Activated T-cell treated with anti-CD3 and anti-CD28 coated beads for 48 hours (primary cell): ENCODE results near the gene PLXNA2.
A peak's percentile ranks its signal among the peaks of the same experiment; 100 is the strongest.

Source experiments
- DNase-seq: peaks from one replicate; pipeline ENCODE4 v3.0.0-alpha.2; 2020; ENCODE audit warnings: low read depth

Gene PLXNA2

DNA sequence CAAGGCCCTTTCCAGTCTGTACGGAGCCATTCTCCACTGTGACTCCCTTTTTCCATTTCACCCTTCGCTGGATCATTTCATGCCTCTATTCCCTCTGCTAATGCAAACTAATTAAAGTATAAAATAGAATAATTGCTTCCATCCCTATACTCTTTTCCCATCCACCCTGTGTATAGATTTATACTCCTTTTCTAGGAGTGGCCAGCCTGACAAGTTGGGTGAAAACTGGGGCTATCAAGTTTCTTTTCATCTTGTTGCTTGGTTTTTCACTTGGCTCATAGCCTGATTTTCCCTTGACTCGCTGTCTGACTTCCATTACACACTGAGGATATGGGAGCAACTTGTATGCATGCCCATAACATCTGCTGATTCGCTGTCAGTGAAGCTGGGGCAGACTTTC, 107.0 kb downstream of the PLXNA2 start:
- DNase-seq: no peak

DNA sequence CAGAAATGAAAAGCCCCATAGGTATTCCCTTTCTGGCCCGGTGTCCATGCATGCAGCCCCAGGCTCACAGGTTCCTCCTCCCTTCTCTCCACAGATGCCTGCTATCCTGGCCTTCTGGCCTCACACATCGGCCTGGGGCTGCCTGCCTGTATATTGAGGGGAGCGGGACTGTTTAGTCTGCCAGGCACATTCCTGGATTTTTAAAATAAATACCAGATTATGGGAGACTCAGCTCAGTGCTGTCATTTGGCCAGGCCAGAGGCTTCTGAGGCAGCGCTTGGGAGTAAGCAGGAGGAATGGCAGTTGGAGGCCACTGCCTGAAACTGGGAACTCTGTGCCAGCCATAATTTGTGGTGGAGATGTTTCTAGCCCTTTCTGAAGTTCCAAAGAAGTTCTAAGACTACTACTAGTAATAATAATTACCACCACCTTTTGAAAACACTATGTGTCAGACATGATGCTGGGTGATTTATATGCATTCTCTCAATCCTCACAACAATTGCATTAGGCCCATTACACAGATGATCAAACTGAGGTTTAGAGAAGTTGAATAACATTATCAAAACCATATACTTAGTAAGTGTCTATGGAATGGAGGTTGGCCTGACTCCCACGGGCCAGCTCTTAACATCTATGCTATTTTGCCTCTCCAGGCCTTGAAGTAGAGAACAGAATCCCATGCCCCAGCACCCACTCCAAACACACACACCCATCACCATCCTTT, 107.6 kb downstream of the PLXNA2 start:
- DNase-seq: no peak

DNA sequence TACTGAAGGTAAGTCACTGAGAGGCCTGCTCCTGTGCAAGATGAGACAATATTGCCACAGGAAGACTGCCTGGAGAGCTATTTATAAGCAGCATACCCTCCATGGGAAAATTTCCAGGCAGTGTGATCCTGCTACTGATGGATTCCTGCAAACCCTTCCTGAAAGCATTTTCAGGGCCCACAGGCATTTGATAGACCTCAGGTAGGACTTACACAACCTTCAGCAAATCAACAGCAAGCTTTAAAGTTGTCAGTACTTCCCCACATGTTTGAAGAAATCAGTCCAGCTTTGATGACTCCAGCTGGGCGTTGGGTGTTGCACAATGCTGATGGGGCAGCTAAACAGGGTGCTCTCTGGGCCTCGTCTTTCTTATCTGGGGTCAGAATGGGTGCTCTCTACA, 108.8 kb downstream of the PLXNA2 start:
- DNase-seq: no peak

DNA sequence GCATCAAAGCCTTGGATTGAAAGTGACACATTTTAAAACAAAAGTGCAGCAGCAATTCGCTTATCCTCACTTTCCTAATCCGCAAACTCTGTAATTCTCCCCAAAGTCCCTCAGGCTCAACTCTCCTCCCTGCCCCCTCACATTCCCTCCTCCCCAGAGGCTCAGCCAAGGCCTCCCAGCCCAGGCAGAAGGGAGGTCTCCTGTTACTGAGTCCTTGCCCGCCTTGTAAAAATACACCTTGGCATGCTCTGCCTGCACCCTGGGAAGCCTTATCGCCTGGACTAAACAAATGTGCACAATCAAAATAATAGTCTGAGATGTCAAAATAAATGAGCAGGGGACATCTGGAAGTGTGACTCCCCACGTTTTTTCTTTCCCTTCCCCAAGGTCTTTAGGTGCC, 109.7 kb downstream of the PLXNA2 start:
- no peak for DNase-seq

DNA sequence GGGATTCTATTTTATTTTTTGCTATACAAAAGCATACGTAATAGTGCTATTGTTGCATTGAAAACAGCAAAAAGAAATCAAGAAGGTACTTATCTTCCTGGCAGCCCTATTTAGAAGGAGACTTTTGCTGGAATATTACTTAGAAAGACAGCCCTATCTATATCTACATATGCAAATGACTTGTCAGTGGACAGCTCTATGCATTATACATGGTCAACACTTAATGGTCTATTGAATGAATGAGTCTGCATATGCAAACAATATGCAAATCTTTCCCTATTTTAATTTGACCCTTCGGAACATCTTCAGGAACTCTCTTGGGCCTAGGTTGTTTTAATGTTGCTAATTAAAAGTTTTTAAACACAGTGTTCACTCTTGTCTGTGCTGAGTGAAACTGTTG, 110.8 kb downstream of the PLXNA2 start:
- no peak for DNase-seq

DNA sequence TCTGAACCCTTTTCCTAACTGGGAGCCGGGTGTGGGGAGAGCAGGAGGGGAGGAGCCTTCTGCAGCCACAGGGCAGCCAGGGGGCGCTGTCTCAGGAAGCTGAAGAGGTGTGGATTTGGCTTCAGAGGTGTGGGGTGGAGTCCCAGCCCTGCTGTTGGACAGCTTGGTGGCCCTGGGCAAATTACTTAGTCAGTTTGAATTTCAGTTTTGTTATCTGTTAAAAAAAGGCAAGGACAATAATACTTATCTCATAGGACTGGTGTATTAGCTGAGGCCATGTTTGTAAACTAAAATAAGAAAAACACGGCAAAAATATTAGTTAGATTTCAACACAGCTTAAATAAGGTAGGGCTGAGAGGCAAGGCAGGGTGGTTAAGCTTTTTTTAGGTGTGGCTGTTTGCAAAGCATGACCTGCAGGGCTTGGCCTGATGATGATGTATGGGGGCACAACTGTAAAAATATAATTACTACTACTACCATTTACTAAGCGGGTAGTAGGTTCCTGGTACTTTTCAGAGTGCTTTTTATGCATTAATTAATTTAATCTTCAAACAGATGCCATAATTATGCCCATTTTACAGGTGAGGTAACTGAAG, 111.8 kb downstream of the PLXNA2 start:
- peak; percentile 53 for DNase-seq

DNA sequence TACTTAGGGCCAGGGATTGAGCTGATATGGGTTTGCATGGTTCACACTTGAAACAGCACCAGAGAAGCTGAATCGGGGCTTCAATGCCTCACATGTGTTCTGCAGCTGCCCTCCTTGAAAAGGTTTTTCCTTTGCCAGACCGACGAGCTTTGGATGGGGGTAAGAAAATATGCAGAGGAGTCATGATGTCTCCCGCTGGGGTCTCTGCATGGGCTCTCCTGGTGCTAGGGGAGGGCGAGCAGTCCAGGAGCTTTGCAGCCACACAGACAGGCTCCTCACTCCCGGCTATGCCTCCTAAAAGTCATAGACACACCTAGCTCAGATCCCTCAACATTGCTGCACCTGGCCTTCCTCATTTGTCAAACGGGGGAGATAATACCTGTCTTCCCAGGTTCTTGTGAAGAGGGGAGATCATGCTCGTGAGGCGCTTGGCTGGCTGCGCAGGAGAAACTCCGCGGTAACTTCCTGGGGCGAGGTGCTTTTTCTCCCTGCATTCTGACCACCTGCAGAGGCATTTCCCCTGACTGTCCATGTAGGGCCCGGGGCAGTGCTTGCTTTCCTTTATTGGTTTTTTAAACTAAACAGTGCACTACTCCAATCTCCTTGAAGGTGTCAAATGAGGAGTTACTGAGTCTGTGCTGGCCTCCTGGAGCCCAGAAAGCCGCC, 112.4 kb downstream of the PLXNA2 start:
- DNase-seq: no peak

DNA sequence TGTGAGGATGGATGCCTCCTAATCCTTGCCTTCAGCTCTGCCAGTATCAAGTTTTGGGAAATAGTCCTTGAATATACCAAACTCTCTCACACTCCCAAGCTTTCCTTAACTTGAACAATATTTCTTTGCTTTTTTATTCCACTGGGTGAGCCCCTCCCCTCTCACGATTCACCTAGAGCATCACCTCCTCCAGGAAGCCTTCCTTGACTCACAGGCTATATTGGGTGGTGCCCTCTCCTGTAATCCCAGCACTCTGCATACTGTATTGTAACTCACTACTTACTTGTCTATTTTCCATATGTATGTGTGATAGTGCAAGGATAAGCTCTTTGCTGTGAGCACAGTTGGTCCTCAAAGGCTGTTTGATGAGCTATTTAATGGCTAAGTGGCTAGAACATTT, 114.7 kb downstream of the PLXNA2 start:
- DNase-seq: no peak

DNA sequence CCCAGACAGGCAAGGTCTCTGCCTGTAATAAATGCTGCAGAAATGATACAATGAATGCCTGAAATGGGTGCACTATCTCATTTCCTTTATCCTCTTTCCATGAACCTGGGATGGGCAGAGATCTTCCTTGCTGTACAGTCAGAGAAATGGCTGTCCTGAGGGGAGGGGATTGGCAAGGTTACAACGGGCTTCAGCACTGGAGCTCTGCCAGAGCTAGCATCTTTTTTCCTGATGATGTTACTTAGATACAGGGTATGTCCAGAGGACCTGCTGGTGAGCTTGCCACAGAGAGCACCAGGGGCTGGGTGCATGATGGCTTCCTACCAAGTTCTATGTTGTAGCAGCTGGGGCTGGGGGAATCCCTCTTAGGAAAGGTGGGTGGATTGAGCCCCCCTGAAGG, 115.1 kb downstream of the PLXNA2 start:
- no peak for DNase-seq

DNA sequence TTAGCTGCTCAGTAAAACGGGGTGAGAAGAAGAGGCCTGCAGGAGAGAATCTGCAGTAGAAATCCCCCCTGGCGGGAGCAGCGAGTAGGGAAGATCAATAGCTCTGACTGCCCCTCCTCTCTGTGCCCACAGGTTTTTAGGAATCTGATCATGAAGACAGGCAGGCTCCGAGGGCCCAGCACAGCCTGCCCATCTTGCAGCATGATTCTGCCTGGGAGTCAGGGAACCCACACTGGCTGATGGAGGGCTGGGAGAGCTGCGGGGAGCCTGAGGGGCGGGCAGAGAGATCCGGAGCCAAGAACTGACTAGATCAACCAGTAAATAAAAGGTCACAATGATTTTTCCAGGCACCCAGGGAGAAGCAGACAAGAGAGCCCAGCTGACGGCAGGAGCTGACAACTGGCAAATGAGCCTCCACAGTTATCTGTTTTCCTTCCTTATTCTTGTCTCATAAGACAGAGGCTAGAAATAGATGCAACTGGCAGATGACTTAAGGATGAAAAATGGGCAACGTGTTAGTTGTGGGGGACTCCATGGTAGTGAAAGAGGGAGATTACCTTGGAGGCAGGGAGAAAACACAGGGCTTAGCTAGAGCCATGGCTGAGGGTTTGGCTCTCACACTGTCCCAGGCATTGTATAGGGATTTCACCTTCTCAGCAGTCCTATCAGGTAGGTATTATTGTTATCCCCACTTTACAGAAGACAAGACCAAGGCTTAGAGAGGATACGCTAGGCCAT, 116.2 kb downstream of the PLXNA2 start:
- no peak for DNase-seq

DNA sequence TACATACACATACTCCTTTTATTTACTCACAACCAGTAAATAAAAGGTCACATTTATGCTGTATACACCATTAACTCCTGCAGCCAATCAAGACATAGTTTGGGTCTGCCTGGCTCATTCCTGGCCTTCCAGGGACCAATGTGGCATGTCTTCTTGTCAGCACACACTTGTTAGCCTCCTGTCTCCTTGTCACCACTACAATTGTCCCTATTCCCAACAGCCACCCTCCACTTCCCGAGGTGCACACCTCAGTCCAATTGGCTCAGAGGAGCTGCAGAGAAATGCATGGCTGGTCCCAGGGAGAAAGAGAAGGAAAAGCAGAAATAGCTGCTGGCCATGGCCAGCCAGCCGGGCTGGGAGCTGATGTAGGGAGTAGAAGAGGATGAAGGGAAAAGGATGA, 116.9 kb downstream of the PLXNA2 start:
- DNase-seq: no peak

DNA sequence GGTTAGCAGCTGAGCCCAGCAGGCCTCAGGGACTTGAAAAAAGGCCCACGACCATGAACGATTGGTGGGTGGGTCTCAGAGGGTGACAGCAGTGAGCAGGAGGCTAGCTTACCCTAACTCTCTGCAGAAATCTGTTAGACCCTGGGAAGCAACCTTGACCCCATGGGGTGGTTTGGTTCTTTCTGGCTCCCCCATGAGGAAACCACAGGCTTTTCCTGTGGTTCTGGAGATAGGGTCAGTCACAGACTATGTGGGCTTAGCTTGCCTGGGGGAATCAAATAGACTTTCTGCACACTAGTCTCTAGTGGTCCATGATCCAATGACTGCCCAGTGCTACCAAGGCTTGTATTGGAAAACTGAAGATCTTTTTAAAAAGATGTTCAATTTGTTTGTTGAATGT, 118.1 kb downstream of the PLXNA2 start:
- no peak for DNase-seq

DNA sequence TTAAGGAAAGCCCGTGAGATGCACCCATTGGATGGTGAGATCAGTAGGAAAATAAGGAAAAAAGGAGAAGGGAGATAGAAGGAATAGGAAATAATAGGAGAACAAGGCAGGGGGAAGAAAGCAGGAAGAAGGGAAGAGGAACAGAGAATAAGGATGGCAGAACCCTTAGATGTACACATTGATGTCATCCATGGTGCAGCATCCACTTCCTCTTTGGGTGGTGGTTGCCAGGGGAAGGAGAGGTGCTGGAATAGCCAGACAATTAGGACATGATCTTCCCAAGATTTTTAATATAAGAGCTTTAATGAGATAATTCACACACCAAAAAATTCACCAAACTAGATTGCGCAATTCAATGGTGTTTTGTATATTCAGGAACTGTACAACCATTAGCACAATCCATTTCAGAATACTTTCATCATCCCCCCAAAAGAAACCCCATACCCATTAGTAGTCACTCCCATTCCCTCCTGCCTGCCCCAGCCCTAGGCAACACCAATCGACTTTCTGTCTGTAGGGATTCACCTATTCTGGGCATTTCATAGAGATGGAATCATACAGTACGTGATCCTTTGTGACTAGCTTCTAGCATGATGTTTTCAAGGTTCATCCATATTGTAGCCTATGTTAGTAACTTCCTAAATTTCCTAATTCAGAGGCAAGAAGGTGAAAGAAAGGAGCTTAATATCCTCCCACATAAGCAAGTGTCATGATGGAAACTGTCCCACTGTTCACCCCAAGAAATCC, 121.4 kb downstream of the PLXNA2 start:
- DNase-seq: no peak

DNA sequence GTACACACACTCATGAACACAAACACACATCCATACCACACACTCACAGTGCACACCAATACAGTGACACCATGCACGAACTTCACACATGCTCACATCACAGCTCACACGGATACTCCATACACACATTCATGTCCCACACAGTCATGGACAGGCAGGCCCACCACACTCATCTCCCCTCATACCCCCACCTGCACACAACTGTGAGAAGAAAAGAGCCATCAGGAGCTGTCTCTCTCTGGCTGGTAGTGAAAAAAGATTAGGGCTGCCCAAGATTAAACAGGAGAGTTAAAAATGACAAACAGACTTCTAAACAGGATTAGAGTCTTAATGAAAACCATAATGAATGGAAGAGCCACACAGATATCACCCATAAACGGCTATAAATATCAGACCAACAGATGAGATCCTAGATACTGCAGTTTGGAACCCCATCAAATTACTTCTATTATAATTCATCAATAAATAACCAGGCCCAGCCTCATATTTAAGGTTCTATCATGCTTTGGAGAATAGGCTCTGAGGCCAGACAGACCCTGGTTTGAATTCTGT, 122.3 kb downstream of the PLXNA2 start:
- DNase-seq: no peak

DNA sequence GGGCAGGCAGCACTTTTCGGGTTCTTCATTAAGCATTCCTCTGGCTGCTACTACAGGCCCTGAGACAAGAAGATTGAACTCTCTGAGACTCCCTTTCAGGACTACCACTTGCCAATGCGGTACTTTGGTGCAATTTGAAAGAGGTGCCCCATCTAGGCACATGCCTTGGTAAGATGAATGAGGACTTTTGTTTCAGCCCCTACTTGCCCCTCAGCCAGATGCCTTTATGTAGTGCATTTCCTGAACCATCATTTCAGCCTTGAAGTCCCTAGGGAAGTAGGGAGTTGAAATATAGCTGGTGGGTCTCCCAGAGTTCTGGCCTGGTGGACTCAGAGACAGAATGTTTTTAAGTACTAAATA, 123.8 kb downstream of the PLXNA2 start:
- DNase-seq: no peak

DNA sequence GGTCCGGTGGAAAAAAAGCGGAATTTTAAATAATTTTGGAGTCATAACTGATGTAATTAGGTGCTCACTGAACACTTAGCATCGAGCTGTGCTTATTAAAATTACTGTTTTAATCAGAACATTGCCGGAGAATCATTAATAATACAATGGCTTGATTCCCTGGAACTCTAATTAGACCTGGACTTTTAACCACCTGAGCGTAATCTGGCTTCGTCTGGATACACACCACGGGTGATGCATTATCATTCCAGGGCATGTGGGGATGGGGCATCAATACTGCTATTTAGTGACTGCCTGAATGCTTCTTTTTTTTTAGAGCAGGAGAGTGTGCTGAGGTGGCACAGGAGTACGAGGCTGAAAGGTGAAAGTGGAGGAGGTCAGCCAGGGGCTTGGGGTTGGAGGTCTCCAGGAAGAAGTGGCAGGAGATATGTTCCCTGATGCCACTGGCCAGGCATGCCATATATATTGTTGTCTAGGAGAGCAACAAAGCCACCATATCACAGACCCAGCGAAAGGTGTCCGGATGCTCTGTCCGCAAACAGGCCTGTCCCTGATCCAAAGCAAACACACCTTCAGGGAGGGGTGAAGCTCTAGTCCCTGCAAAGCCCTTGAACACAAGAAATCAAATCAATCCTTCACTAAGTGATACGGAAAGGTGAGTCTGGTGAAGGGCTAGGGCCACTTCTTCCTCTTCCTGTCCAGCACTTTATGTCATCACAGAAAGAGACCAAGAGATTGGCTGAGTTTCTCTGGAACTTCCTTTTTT, 125.2 kb downstream of the PLXNA2 start:
- no peak for DNase-seq

DNA sequence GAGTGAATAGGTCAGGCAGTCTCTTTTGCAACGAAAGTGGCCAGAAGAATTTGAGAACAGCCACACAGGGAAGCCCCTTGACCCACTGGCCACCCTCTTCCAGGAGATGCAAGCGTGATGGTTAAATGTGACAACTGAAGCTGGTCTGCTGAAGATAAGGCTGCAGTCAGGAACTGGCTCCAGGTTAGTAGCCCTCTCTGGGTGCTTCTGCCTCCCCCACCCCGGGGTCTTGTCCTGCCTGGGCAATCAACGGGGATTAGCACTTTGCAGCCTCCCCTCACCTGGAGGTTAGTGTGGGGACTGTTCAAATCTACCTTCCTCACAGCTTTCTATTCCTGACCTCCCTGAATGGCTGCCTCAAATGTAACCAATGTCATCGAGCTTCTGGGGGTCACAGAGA, 125.9 kb downstream of the PLXNA2 start:
- no peak for DNase-seq

DNA sequence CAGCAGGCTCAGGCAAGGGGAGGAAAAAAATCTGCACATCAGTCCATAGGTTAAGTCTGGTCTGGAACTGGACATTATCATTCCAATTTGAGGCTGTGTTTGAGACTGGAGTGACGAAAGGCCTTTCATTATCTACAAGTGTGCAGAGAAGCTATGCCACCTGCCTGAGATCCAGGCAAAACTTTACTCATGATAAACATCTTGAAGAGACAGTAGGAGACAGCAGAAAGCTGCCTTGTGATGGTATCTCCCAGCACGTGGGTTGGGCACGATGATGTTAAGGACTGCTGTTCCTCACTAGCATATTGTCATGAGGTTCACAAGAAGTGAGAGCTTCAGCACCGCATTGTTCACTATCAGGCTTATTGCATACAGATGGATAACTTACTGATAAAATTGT, 126.4 kb downstream of the PLXNA2 start:
- no peak for DNase-seq

DNA sequence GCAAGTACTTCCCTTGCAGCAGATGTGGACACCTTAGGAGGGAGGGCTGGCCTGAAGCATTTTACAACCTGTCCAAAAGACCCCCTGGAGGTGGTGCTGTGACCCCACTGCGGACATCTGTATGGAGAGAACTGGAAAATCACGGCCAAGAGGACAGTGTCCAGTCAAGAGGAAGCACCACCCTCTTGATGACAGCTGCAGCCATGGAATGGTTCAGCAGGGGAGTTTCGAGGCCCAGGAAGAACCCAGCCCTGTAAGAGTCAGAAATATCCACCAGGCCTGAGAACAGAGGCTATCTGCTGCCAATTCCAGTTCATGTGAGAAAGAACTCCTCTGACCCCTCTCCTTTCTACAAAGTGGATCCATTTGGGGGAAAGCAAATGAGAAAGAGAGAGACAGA, 126.8 kb downstream of the PLXNA2 start:
- no peak for DNase-seq

DNA sequence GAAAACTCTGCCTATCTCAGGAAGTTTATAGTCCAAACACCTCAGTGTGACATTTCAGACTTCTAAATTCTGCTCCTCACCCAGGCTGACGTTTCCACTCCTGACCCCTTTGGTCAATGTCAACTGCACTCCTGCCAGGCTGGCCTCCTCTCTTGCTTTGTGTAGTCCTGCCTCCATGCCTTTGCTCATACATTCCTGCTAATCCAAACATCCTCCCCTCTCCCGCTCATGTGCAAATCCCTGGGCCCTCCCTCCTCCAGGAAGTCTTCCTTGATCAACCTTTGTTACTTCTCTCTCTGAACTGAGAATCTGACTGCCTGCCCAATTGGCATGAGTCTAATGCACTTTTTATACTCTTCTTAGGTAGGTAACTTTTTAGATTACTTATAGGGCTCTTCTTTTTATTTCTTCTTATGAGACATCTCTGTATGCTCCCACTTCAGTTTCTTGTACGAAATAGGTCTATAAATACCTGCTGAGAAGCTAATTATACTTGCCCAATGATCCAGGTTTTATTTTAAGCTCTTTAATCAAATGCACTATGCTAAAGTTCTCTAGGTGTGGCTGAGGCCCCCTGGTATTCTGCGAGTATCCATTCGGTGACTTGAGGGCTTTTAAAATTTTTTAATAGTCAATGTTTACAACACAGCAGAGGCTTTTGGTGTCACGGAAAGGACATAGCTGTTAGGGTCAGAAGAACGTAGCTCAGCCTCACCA, 128.1 kb downstream of the PLXNA2 start:
- DNase-seq: no peak

DNA sequence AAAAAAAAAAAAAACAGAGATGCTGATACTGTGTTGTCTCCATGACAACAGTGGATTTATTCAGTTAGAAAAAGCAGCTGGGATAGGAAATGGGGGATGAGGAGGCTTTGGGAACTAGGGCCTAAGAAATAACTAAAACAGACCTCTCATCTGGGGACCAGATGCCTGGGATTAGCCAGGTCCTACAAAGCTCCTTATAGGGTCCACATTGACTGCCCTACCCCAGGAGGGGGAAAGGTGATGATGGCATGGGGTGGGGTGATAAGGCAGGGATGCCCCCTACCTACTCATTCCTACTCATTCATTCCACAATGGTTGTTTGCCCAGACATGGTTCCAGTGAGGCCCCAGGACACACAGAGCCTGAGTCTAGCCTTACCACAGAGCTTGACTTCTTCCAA, 131.2 kb downstream of the PLXNA2 start:
- DNase-seq: no peak
